ENCODE data around the gene FLII. TPM values are rescaled to one million over a fixed set of nuclear protein-coding genes. Genes with fewer than 3 reads are reported as not detected.

Gene FLII
- total and polyA plus RNA-seq, 2 donors (not counting 3 experiments of a cell fraction or from before 2014, with no cell fraction given), result 397 to 582 TPM

GRCh38 chr17:18198530-18198929 is 60.0 kb downstream of the FLII start:
- dilution Hi-C loops (cut with MboI; ENCODE audit: extremely low pct_ligation_motif_present, low sequenced_read_pairs) (no loop called here), intact Hi-C loops (cut with micrococcal nuclease) (no loop called here)
- no peak overlapping the region for H3K27ac ChIP-seq (ENCODE audit: insufficient read depth, low read depth, low read length)
- ChIA-PET CTCF (interaction anchor here (1.8 to 2.2 kb wide), 2 partner anchors 18 to 58 kb away, joined by 8 read pairs; no protein-coding TSS in a partner anchor), POLR2A (no interaction called here)
- H3K79me2 ChIP-seq (ENCODE audit: control insufficient read depth, insufficient read depth, low read length), result peaks cover 77% of the 10 kb centered on the region
- peaks cover 19 to 31% of the 10 kb centered on the region in 2 experiments for H3K36me3 ChIP-seq (ENCODE audit: control insufficient read depth in 2 of 2, extremely low read depth in 1 of 2, insufficient read depth in 2 of 2, low read length in 2 of 2)
- no peak overlapping the region for H2AFZ ChIP-seq (ENCODE audit: low read depth, low read length)
- H3K4me2 ChIP-seq (ENCODE audit: insufficient read depth, low read length), result no peak overlapping the region
- no peaks in the 10 kb centered on the region for H3K9me3 ChIP-seq (replicated peaks; ENCODE audit: control insufficient read depth, insufficient read depth, low read length)
- peak; percentile 15 for FAIRE-seq
- no peaks in the 10 kb centered on the region for H4K20me1 ChIP-seq (replicated peaks; ENCODE audit: control insufficient read depth, extremely low read depth, insufficient read depth, low read length)
- no peak overlapping the region for H3K9ac ChIP-seq (replicated peaks; ENCODE audit: extremely low read depth, insufficient read depth, low read length)
- no peaks in the 10 kb centered on the region for H3K27me3 ChIP-seq (ENCODE audit: control insufficient read depth in 2 of 2, insufficient read depth in 2 of 2, low read length in 2 of 2)
- TF ChIP-seq EZH2 (IDR thresholded peaks at IDR 0.05; ENCODE audit: borderline replicate concordance, low read depth, low read length, severe bottlenecking) (no peak), MYC (IDR thresholded peaks at IDR 0.05; ENCODE audit: low read depth, low read length) (no peak), JUN (IDR thresholded peaks at IDR 0.05; ENCODE audit: borderline replicate concordance, insufficient read depth, insufficient read length, low read depth) (no peak)
- no peaks in the 10 kb centered on the region for H3K9me1 ChIP-seq (replicated peaks; ENCODE audit: control insufficient read depth, extremely low read depth, insufficient read depth, low read length)
- no TSS peak for BruUV-seq (replicated peaks)
- peaks cover 8% of the 10 kb centered on the region for H3K4me1 ChIP-seq (ENCODE audit: control insufficient read depth, extremely low read depth, insufficient read depth, low read length)
- no peak for DNase-seq (ENCODE audit: low read depth, low spot score)
- H3K4me3 ChIP-seq (replicated peaks in 1 of 3; ENCODE audit: insufficient read depth in 1 of 3, low read depth in 1 of 3, low read length in 3 of 3), result no peak overlapping the region

DNA sequence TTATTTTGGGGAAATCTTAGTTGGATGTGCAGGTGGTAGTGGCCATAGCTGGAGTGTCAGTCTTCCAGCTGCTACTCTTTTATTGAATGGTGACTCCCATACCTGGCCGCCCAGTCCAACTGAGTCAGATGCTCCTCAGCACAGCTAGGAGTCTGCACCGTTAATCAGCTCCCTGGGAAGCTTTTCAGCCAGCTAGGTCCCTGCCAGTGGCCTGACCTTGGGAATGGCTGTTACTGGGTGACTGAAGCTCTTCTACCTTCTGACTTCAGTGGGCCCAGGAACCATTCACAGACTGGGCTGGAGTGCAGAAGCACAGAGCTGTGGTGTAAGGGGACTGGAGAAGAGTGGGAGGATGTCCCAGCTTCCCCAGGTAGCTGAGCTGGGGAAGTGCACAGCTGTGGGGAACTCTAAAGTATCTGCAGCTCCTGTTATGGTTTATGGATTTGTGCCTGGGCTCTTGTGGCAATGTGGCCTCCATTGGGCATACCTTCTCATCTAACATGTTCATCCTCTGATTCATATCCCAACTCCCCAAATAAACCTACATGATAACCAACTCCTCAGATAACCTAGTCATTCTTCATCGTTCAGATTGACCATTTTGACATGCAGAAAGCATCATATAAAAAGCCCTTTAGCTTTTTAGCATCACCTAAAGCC is 60.9 kb downstream of the FLII start:
- Histone ChIP-seq H3K4me2 (ENCODE audit: insufficient read depth, low read length) (no peak overlapping the region), H3K27me3 (ENCODE audit: control insufficient read depth in 2 of 2, insufficient read depth in 2 of 2, low read length in 2 of 2) (no peaks in the 10 kb centered on the region), H4K20me1 (replicated peaks; ENCODE audit: control insufficient read depth, extremely low read depth, insufficient read depth, low read length) (no peaks in the 10 kb centered on the region), H3K9ac (replicated peaks; ENCODE audit: extremely low read depth, insufficient read depth, low read length) (no peak overlapping the region), H3K36me3 (ENCODE audit: control insufficient read depth in 2 of 2, extremely low read depth in 1 of 2, insufficient read depth in 2 of 2, low read length in 2 of 2) (peaks cover 19 to 28% of the 10 kb centered on the region in 2 experiments), H3K27ac (ENCODE audit: insufficient read depth, low read depth, low read length) (no peak overlapping the region), H3K9me1 (replicated peaks; ENCODE audit: control insufficient read depth, extremely low read depth, insufficient read depth, low read length) (no peaks in the 10 kb centered on the region), H3K4me1 (ENCODE audit: control insufficient read depth, extremely low read depth, insufficient read depth, low read length) (peaks cover 8% of the 10 kb centered on the region), H3K9me3 (replicated peaks; ENCODE audit: control insufficient read depth, insufficient read depth, low read length) (no peaks in the 10 kb centered on the region), H3K79me2 (ENCODE audit: control insufficient read depth, insufficient read depth, low read length) (peaks cover 82% of the 10 kb centered on the region), H2AFZ (ENCODE audit: low read depth, low read length) (no peak overlapping the region), H3K4me3 (replicated peaks in 1 of 3; ENCODE audit: insufficient read depth in 1 of 3, low read depth in 1 of 3, low read length in 3 of 3) (no peak overlapping the region)
- intact Hi-C loops (cut with micrococcal nuclease) (no loop called here), dilution Hi-C loops (cut with MboI; ENCODE audit: extremely low pct_ligation_motif_present, low sequenced_read_pairs) (no loop called here)
- POLR2A ChIA-PET, result no interaction called here
- no TSS peak for BruUV-seq (replicated peaks)
- CTCF ChIA-PET, result interaction anchor here (0.8 to 2.2 kb wide), 8 partner anchors 9 to 57 kb away, joined by 3 to 8 read pairs (median 4); partner anchors contain the start of gene ALKBH5
- no peak for FAIRE-seq
- DNase-seq (ENCODE audit: low read depth, low spot score), result no peak
- TF ChIP-seq MYC (IDR thresholded peaks at IDR 0.05; ENCODE audit: low read depth, low read length), result no peak
- TF ChIP-seq CTCF (IDR thresholded peaks at IDR 0.05; ENCODE audit: extremely low read depth in 1 of 2, insufficient read depth in 1 of 2, low read depth in 1 of 2, low read length in 2 of 2), result no peak
- TF ChIP-seq FOS (IDR thresholded peaks at IDR 0.05; ENCODE audit: borderline replicate concordance, insufficient read depth, low read length), result no peak
- no peak for TF ChIP-seq POLR2AphosphoS5 (IDR thresholded peaks at IDR 0.05; ENCODE audit: insufficient read depth, low read depth, low read length)
- no peak for TF ChIP-seq JUN (IDR thresholded peaks at IDR 0.05; ENCODE audit: borderline replicate concordance, insufficient read depth, insufficient read length, low read depth)
- TF ChIP-seq, protein P1, sequence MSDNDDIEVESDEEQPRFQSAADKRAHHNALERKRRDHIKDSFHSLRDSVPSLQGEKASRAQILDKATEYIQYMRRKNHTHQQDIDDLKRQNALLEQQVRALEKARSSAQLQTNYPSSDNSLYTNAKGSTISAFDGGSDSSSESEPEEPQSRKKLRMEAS (IDR thresholded peaks at IDR 0.05; ENCODE audit: insufficient read depth, insufficient read length), result no peak
- TF ChIP-seq POLR2A (IDR thresholded peaks at IDR 0.05; ENCODE audit: low read depth, low read length), result no peak
- TF ChIP-seq GATA2 (IDR thresholded peaks at IDR 0.05; ENCODE audit: insufficient read depth, insufficient read length, low read depth, low read length), result no peak

Measured in endothelial cell of umbilical vein (primary cell).